Panc1 (cell line): ENCODE measurements around the gene MAP6. TPM values are rescaled to one million over a fixed set of nuclear protein-coding genes. Genes with fewer than 3 reads are reported as not detected.

Experiments used
- ATAC-seq: fragments of 200-7000 bp; cut with Tn5 transposase; 2 replicates; pipeline ENCODE4 v1.9.1; 2020; ENCODE audit warnings: mild to moderate bottlenecking, moderate library complexity
- BruUV-seq: library from RNA; stranded (reverse); fragments of 400-500 nt; replicated peaks from 2 replicates; lab custom pipeline; 2021; lab: Mats Ljungman, UMichigan
- CTCF ChIA-PET: fragments of 300-600 bp; sonication (Branson Sonifier 250); formaldehyde crosslinking; loops from one replicate; lab custom pipeline; 2022; ENCODE audit warnings: antibody characterized with exemption; lab: Charles Lee
- POLR2A ChIA-PET: fragments of 300-600 bp; sonication (Branson Sonifier 250); formaldehyde crosslinking; loops from one replicate; lab custom pipeline; 2022; ENCODE audit warnings: antibody characterized with exemption; lab: Charles Lee
- DNase-seq: peaks from one replicate; pipeline ENCODE4 v3.0.0-alpha.2; 2010; ENCODE audit warnings: low read depth, low spot score
- H3K27ac ChIP-seq: 2 replicates; pipeline ENCODE4 v1.5.1; 2011; ENCODE audit warnings: mild to moderate bottlenecking, low read length, inconsistent platforms
- H3K27me3 ChIP-seq: fragments of 200-500 bp; sonication (Bioruptor generic); 2 replicates; pipeline ENCODE4 v1.6.0; 2014; ENCODE audit warnings: low read length, inconsistent platforms; ENCODE audit not compliant: control insufficient read depth, insufficient read depth
- H3K36me3 ChIP-seq: fragments of 200-500 bp; sonication (Bioruptor generic); 2 replicates; pipeline ENCODE4 v1.5.1; 2014; ENCODE audit warnings: inconsistent platforms, mild to moderate bottlenecking, low read length, moderate library complexity; ENCODE audit not compliant: control insufficient read depth, insufficient read depth
- H3K4me1 ChIP-seq: 2 replicates; pipeline ENCODE4 v1.5.1; 2011; ENCODE audit warnings: inconsistent platforms, mild to moderate bottlenecking, low read length, moderate library complexity; ENCODE audit not compliant: control insufficient read depth, insufficient read depth
- H3K4me3 ChIP-seq, 2 experiments: 2 replicates each; pipeline ENCODE4 v1.5.1; 2011 to 2012; ENCODE audit warnings: low read depth in 2 of 2, low read length in 2 of 2, mild to moderate bottlenecking in 2 of 2, inconsistent platforms in 1 of 2, moderate library complexity in 1 of 2
- H3K9me3 ChIP-seq: fragments of 200-500 bp; sonication (Bioruptor generic); 2 replicates; pipeline ENCODE4 v1.5.1; 2014; ENCODE audit warnings: low read depth, mild to moderate bottlenecking, inconsistent platforms, low read length, moderate library complexity; ENCODE audit not compliant: control insufficient read depth, insufficient read depth
- CTCF ChIP-seq: fragments of 450-650 bp; IDR thresholded peaks from 2 replicates; pipeline ENCODE4 v1.5.1; 2017; ENCODE audit warnings: mild to moderate bottlenecking
- POLR2AphosphoS5 ChIP-seq: IDR thresholded peaks from 2 replicates; pipeline ENCODE4 v1.6.1; 2012; ENCODE audit warnings: mild to moderate bottlenecking, low read depth, low read length, moderate library complexity
- REST ChIP-seq, 2 experiments: IDR thresholded peaks; 2 replicates each; pipeline ENCODE4 v1.6.1; 2011 to 2012; ENCODE audit warnings: low read depth in 2 of 2, control low read depth in 1 of 2, low read length in 1 of 2, mild to moderate bottlenecking in 1 of 2, moderate library complexity in 1 of 2; ENCODE audit not compliant: insufficient read depth in 1 of 2
- SIN3A ChIP-seq: IDR thresholded peaks from 2 replicates; pipeline ENCODE4 v1.6.1; 2012; ENCODE audit warnings: low read depth, mild to moderate bottlenecking, low read length, moderate library complexity, borderline replicate concordance; ENCODE audit not compliant: insufficient read depth
- TCF7L2 ChIP-seq: IDR thresholded peaks from 2 replicates; pipeline ENCODE4 v1.6.1; 2011; ENCODE audit warnings: mild to moderate bottlenecking, low read depth, low read length, inconsistent platforms
- in situ Hi-C: cut with HindIII; loops from 2 replicates; pipeline ENCODE4 v1.10.0; 2016; ENCODE audit warnings: low sequenced_read_pairs, low pct_unique_long_range_greater_than_20kb
- intact Hi-C: fragments of 100-400 bp; cut with micrococcal nuclease; formaldehyde crosslinking; loops from one replicate; pipeline ENCODE4 v1.10.0; 2022; ENCODE audit not compliant: unreplicated experiment
- total RNA-seq: library from RNA; stranded (reverse); gene quantifications from one replicate; pipeline ENCODE4 v1.2.1, GENCODE V29; 2021; ENCODE audit not compliant: unreplicated experiment

Gene MAP6
- total RNA-seq, 1 experiment from 2014 or later, result 0.21 TPM

DNA sequence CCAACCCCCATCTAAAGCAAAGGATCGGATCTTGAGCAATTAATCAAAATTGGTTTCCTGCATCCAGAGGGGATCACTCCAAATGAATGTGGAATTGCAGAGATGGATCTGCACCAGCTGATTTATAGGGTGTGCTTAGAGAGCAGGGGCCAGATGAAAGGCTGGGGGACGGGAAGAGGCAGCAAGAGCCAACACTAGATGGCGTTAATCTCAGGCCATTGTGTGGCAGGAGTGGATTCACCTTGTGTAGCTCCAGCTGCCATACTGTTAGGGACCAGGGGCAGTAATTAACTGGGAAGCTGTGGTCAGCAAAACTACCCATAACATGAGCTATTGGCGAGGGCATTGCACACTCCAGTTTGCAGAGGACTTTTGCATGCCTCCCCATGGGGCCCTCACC is 71.2 kb downstream of the MAP6 start:
- intact Hi-C loops (no loop called here), in situ Hi-C loops (no loop called here)
- POLR2A ChIA-PET, result interaction anchor here (0.5 to 0.6 kb wide), 2 partner anchors 57 to 117 kb away, joined by 3 to 8 read pairs; no protein-coding TSS in a partner anchor
- Histone ChIP-seq H3K27me3 (peaks cover 8% of the 10 kb centered on the region), H3K27ac (no peak overlapping the region), H3K9me3 (no peaks in the 10 kb centered on the region), H3K36me3 (no peaks in the 10 kb centered on the region), H3K4me1 (no peaks in the 10 kb centered on the region), H3K4me3 (no peak overlapping the region)
- CTCF ChIA-PET, result interaction anchor here (0.6 kb wide), 1 partner anchor 11 kb away, joined by 3 read pairs; no protein-coding TSS in a partner anchor
- DNase-seq (no peak), ATAC-seq (peak; percentile 83)
- BruUV-seq, result no TSS peak
- TF ChIP-seq CTCF, result peak; percentile 85
- 0 out of 2 replicates have a peak, but pooled peaks have one; percentile 22 for TF ChIP-seq TCF7L2
- TF ChIP-seq REST (IDR thresholded peaks at IDR 0.05; ENCODE audit: insufficient read depth in 1 of 2, low read depth in 2 of 2, low read length in 1 of 2), result no peak
- TF ChIP-seq POLR2AphosphoS5, result no peak

- Histone ChIP-seq H3K4me1 (no peaks in the 10 kb centered on the region), H3K27me3 (peaks cover 8% of the 10 kb centered on the region), H3K4me3 (no peak overlapping the region), H3K36me3 (no peaks in the 10 kb centered on the region), H3K9me3 (no peaks in the 10 kb centered on the region), H3K27ac (no peak overlapping the region)
- ATAC-seq, result no peak
- no peak for DNase-seq
- TF ChIP-seq CTCF (no peak), SIN3A (no peak), POLR2AphosphoS5 (no peak), TCF7L2 (no peak), REST (IDR thresholded peaks at IDR 0.05; ENCODE audit: insufficient read depth in 1 of 2, low read depth in 2 of 2, low read length in 1 of 2) (no peak)
- BruUV-seq, result no TSS peak
- POLR2A ChIA-PET, result no interaction called here
- intact Hi-C loops (no loop called here), in situ Hi-C loops (no loop called here)
- CTCF ChIA-PET, result no interaction called here
Measured at GRCh38 chr11:75596914-75597313, 71.9 kb downstream of the MAP6 start.
